Neuronal stem cell (in vitro differentiated cells): Measurements from ENCODE around the gene GPC5.

Experiments
- DNase-seq: peaks from one replicate; pipeline ENCODE4 v3.0.0-alpha.2; 2013; ENCODE audit warnings: low spot score
- H2AFZ ChIP-seq: one replicate; pipeline ENCODE4 v1.6.1; 2013; ENCODE audit warnings: mild to moderate bottlenecking, low read length, inconsistent platforms
- H2AK5ac ChIP-seq: 2 replicates; pipeline ENCODE4 v1.6.1; 2013; ENCODE audit warnings: low read depth, mild to moderate bottlenecking, inconsistent platforms, low read length, moderate library complexity, mixed read lengths
- H2BK120ac ChIP-seq: 2 replicates; pipeline ENCODE4 v1.6.1; 2013; ENCODE audit warnings: low read depth, mild to moderate bottlenecking, inconsistent platforms, low read length, moderate library complexity, mixed read lengths
- H2BK12ac ChIP-seq: one replicate; pipeline ENCODE4 v1.6.1; 2013; ENCODE audit warnings: low read length, inconsistent platforms
- H2BK15ac ChIP-seq: 2 replicates; pipeline ENCODE4 v1.6.1; 2013; ENCODE audit warnings: mild to moderate bottlenecking, low read length, inconsistent platforms, mixed read lengths
- H2BK5ac ChIP-seq: one replicate; pipeline ENCODE4 v1.6.1; 2013; ENCODE audit warnings: inconsistent platforms, mild to moderate bottlenecking, low read length, moderate library complexity
- H3K14ac ChIP-seq: one replicate; pipeline ENCODE4 v1.6.1; 2013; ENCODE audit warnings: low read length, inconsistent platforms
- H3K18ac ChIP-seq: 2 replicates; pipeline ENCODE4 v1.6.1; 2013; ENCODE audit warnings: low read length, inconsistent platforms
- H3K23ac ChIP-seq: 2 replicates; pipeline ENCODE4 v1.6.1; 2013; ENCODE audit warnings: low read depth, mild to moderate bottlenecking, mixed read lengths, low read length, inconsistent platforms; ENCODE audit not compliant: poor library complexity
- H3K27ac ChIP-seq: replicated peaks from 3 replicates; pipeline ENCODE4 v1.5.1; 2013; ENCODE audit warnings: low read length, inconsistent platforms
- H3K27me3 ChIP-seq, 3 experiments: 2 replicates each; pipeline ENCODE4 v1.6.1; 2013; ENCODE audit warnings: low read length in 3 of 3, mild to moderate bottlenecking in 2 of 3, inconsistent platforms in 1 of 3, low read depth in 1 of 3, mixed read lengths in 1 of 3, moderate library complexity in 1 of 3; ENCODE audit not compliant: control insufficient read depth in 3 of 3, insufficient read depth in 3 of 3
- H3K36me3 ChIP-seq, 2 donors: replicated peaks in 1 of 2; 2 replicates each; pipeline ENCODE4 v1.6.1; 2013; ENCODE audit warnings: low read length in 2 of 2; ENCODE audit not compliant: control insufficient read depth in 2 of 2, insufficient read depth in 2 of 2
- H3K4ac ChIP-seq: 2 replicates; pipeline ENCODE4 v1.6.1; 2013; ENCODE audit warnings: inconsistent platforms, mild to moderate bottlenecking, low read length, moderate library complexity
- H3K4me1 ChIP-seq, 2 donors: 1 replicate in 1 of 2; 2 replicates in 1 of 2; pipeline ENCODE4 v1.6.1; 2013; ENCODE audit warnings: low read length in 2 of 2, low read depth in 1 of 2; ENCODE audit not compliant: control insufficient read depth in 2 of 2, insufficient read depth in 1 of 2
- H3K4me2 ChIP-seq: one replicate; pipeline ENCODE4 v1.6.1; 2013; ENCODE audit warnings: mild to moderate bottlenecking, low read length, inconsistent platforms; ENCODE audit not compliant: insufficient read depth, poor library complexity, severe bottlenecking
- H3K4me3 ChIP-seq, 2 donors: 2 replicates each; pipeline ENCODE4 v1.5.1; 2013; ENCODE audit warnings: low read length in 2 of 2, mild to moderate bottlenecking in 2 of 2, inconsistent platforms in 1 of 2, moderate library complexity in 1 of 2
- H3K79me1 ChIP-seq: one replicate; pipeline ENCODE4 v1.6.1; 2013; ENCODE audit warnings: low read depth, mild to moderate bottlenecking, inconsistent platforms, low read length, moderate library complexity
- H3K9ac ChIP-seq: one replicate; pipeline ENCODE4 v1.6.1; 2013; ENCODE audit warnings: mild to moderate bottlenecking, low read depth, low read length, inconsistent platforms; ENCODE audit not compliant: poor library complexity
- H3K9me3 ChIP-seq, 2 donors: replicated peaks in 1 of 2; 2 replicates each; pipeline versions ENCODE3 to v1.6.1; 2013; ENCODE audit warnings: low read length in 2 of 2, mild to moderate bottlenecking in 2 of 2, inconsistent platforms in 1 of 2, low read depth in 1 of 2, mixed read lengths in 1 of 2, moderate library complexity in 1 of 2; ENCODE audit not compliant: control insufficient read depth in 2 of 2, insufficient read depth in 1 of 2
- H4K8ac ChIP-seq: one replicate; pipeline ENCODE4 v1.6.1; 2013; ENCODE audit warnings: low read depth, mild to moderate bottlenecking, inconsistent platforms, low read length, moderate library complexity
- H4K91ac ChIP-seq: one replicate; pipeline ENCODE4 v1.6.1; 2013; ENCODE audit warnings: low read length, low read depth, mild to moderate bottlenecking, inconsistent platforms; ENCODE audit not compliant: poor library complexity
- WGBS, 2 donors: extraction: QIAGEN DNeasy Blood & Tissue Kit; methylation state at CpG; one replicate each; pipeline ENCODE4 v1.1.7; 2013; ENCODE audit warnings: missing lambda C conversion rate in 2 of 2, mixed read lengths in 1 of 2; ENCODE audit not compliant: insufficient read length in 2 of 2, insufficient replicate concordance in 1 of 2; ENCODE audit errors: extremely low coverage in 2 of 2; 5-methylcytosine and 5-hydroxymethylcytosine counted together

GPC5 gene

GRCh38 chr13:92564942-92565341, 1166.5 kb downstream of the GPC5 start:
- Histone ChIP-seq H2BK15ac (no peak overlapping the region), H3K27ac (no peak overlapping the region), H3K18ac (no peak overlapping the region), H2AFZ (no peak overlapping the region), H3K9ac (no peak overlapping the region), H2BK5ac (no peak overlapping the region), H3K23ac (no peak overlapping the region), H2BK120ac (no peak overlapping the region), H3K79me1 (no peaks in the 10 kb centered on the region), H3K4me2 (no peak overlapping the region), H3K4me3 (no peak overlapping the region), H4K8ac (no peak overlapping the region), H3K9me3 (no peaks in the 10 kb centered on the region), H2BK12ac (no peak overlapping the region), H4K91ac (no peak overlapping the region), H3K4me1 (no peaks in the 10 kb centered on the region), H3K14ac (no peak overlapping the region), H3K36me3 (no peaks in the 10 kb centered on the region), H3K4ac (no peak overlapping the region), H3K27me3 (no peaks in the 10 kb centered on the region), H2AK5ac (no peak overlapping the region)
- WGBS, 2 donors = no CpG with 5 or more reads among the region's 2 CpGs
- DNase-seq = no peak

- Histone ChIP-seq H3K4me2 (no peak overlapping the region), H3K18ac (no peak overlapping the region), H2BK15ac (no peak overlapping the region), H2AFZ (no peak overlapping the region), H3K9me3 (no peaks in the 10 kb centered on the region), H2BK12ac (no peak overlapping the region), H2BK5ac (no peak overlapping the region), H3K27ac (no peak overlapping the region), H2BK120ac (no peak overlapping the region), H3K4me1 (no peaks in the 10 kb centered on the region), H3K27me3 (no peaks in the 10 kb centered on the region), H3K14ac (no peak overlapping the region), H3K9ac (no peak overlapping the region), H3K4ac (no peak overlapping the region), H3K79me1 (peaks cover 2% of the 10 kb centered on the region), H2AK5ac (no peak overlapping the region), H4K8ac (no peak overlapping the region), H3K4me3 (no peak overlapping the region), H3K36me3 (no peaks in the 10 kb centered on the region), H4K91ac (no peak overlapping the region), H3K23ac (no peak overlapping the region)
- no peak for DNase-seq
Measured at GRCh38 chr13:92566767-92567166, 1168.3 kb downstream of the GPC5 start.

DNA sequence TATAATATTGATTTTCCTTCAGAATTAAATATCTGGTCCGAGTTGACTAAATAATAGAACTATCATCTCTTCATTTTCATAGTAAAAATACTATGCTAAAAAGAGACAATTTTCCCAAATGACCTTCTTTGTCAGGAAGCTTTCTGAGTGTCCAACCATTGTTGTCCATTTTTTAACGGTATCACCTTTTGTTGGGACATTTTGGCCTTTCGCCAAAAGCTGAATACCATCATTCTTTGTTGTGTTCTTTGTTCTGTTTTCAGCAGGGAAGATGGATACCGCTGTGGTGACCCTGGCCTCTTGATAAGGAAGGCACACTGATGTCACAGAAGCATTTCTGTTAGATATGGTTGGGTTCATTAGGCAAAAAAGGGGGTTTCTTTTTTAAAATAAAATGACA, 1173.8 kb downstream of the GPC5 start:
- Histone ChIP-seq H3K9ac (no peak overlapping the region), H3K4me1 (peaks cover 0 to 1% of the 10 kb centered on the region in 2 donors), H3K79me1 (peaks cover 2% of the 10 kb centered on the region), H3K27me3 (no peaks in the 10 kb centered on the region), H3K23ac (no peak overlapping the region), H3K9me3 (no peaks in the 10 kb centered on the region), H3K4ac (no peak overlapping the region), H2AFZ (no peak overlapping the region), H2BK120ac (no peak overlapping the region), H2BK15ac (no peak overlapping the region), H3K4me2 (no peak overlapping the region), H3K18ac (no peak overlapping the region), H4K91ac (no peak overlapping the region), H3K36me3 (no peaks in the 10 kb centered on the region), H2AK5ac (no peak overlapping the region), H3K14ac (no peak overlapping the region), H3K27ac (no peak overlapping the region), H2BK5ac (no peak overlapping the region), H2BK12ac (no peak overlapping the region), H4K8ac (no peak overlapping the region), H3K4me3 (no peak overlapping the region)
- DNase-seq = no peak
- WGBS, 2 donors = no CpG with 5 or more reads among the region's 4 CpGs

GRCh38 chr13:92573467-92574057, 1175.1 kb downstream of the GPC5 start:
- Histone ChIP-seq H4K8ac (no peak overlapping the region), H3K4me3 (peak overlapping the region in 1 of 2 donors; percentile 47), H3K36me3 (no peaks in the 10 kb centered on the region), H3K79me1 (peaks cover 2% of the 10 kb centered on the region), H3K4ac (no peak overlapping the region), H3K27me3 (no peaks in the 10 kb centered on the region), H3K14ac (no peak overlapping the region), H2BK15ac (no peak overlapping the region), H3K4me1 (peaks cover 0 to 1% of the 10 kb centered on the region in 2 donors), H3K23ac (no peak overlapping the region), H3K27ac (no peak overlapping the region), H4K91ac (no peak overlapping the region), H3K9ac (peak overlapping the region; percentile 34), H2AK5ac (no peak overlapping the region), H3K4me2 (no peak overlapping the region), H2AFZ (no peak overlapping the region), H3K18ac (no peak overlapping the region), H2BK12ac (no peak overlapping the region), H3K9me3 (no peaks in the 10 kb centered on the region), H2BK5ac (no peak overlapping the region), H2BK120ac (no peak overlapping the region)
- DNase-seq = peak; percentile 26
- no CpG with 5 or more reads among the region's 10 CpGs for WGBS, 2 donors
